Astrocyte (in vitro differentiated cells and primary cell): ENCODE results near the gene GPR119. TPM values are rescaled to one million over a fixed set of nuclear protein-coding genes. Genes with fewer than 3 reads are reported as not detected.
A peak's percentile ranks its signal among the peaks of the same experiment; 100 is the strongest.

ENCODE experiments used
- DNase-seq: peaks from one replicate; pipeline ENCODE4 v3.0.0-alpha.2; 2010; ENCODE audit warnings: low read depth
- FAIRE-seq: peaks from 2 replicates; lab custom pipeline; 2011; peaks lifted over from hg19 to GRCh38; lab: Jason Lieb, UNC
- H2AFZ ChIP-seq: 2 replicates; pipeline ENCODE4 v1.6.0; 2012; ENCODE audit warnings: low read depth, low read length, inconsistent platforms
- H3K27ac ChIP-seq: 2 replicates; pipeline ENCODE4 v1.5.1; 2011; ENCODE audit warnings: low read depth, low read length, inconsistent platforms
- H3K27me3 ChIP-seq: 2 replicates; pipeline ENCODE4 v1.6.0; 2011; ENCODE audit warnings: low read length, inconsistent platforms; ENCODE audit not compliant: insufficient read depth
- H3K36me3 ChIP-seq: 2 replicates; pipeline ENCODE4 v1.5.1; 2011; ENCODE audit warnings: low read length, inconsistent platforms; ENCODE audit not compliant: insufficient read depth
- H3K4me1 ChIP-seq: 2 replicates; pipeline ENCODE4 v1.5.1; 2011; ENCODE audit warnings: low read length, inconsistent platforms; ENCODE audit not compliant: insufficient read depth
- H3K4me2 ChIP-seq: 2 replicates; pipeline ENCODE4 v1.6.0; 2012; ENCODE audit warnings: low read length, inconsistent platforms
- H3K4me3 ChIP-seq: 2 replicates; pipeline ENCODE4 v1.5.1; 2011; ENCODE audit warnings: low read depth, mild to moderate bottlenecking, low read length, inconsistent platforms; ENCODE audit not compliant: insufficient read depth
- H3K79me2 ChIP-seq: 2 replicates; pipeline ENCODE4 v1.6.0; 2012; ENCODE audit warnings: mild to moderate bottlenecking, low read length, inconsistent platforms; ENCODE audit not compliant: insufficient read depth
- H3K9ac ChIP-seq: 2 replicates; pipeline ENCODE4 v1.6.0; 2012; ENCODE audit warnings: mild to moderate bottlenecking, low read length, inconsistent platforms
- H3K9me3 ChIP-seq: 2 replicates; pipeline ENCODE4 v1.5.1; 2012; ENCODE audit warnings: low read depth, mild to moderate bottlenecking, low read length, inconsistent platforms; ENCODE audit not compliant: insufficient read depth
- H4K20me1 ChIP-seq: 2 replicates; pipeline ENCODE4 v1.6.0; 2012; ENCODE audit warnings: low read length, inconsistent platforms; ENCODE audit not compliant: insufficient read depth
- H3K27ac Mint-ChIP-seq: one replicate; pipeline ENCODE4 v1.8.0; 2021; ENCODE audit warnings: mild to moderate bottlenecking, mixed read lengths; ENCODE audit not compliant: unreplicated experiment
- H3K27me3 Mint-ChIP-seq: one replicate; pipeline ENCODE4 v1.8.0; 2021; ENCODE audit warnings: low read depth, mixed read lengths; ENCODE audit not compliant: unreplicated experiment
- H3K36me3 Mint-ChIP-seq: one replicate; pipeline ENCODE4 v1.8.0; 2021; ENCODE audit warnings: low read depth, mixed read lengths; ENCODE audit not compliant: unreplicated experiment
- H3K4me1 Mint-ChIP-seq: one replicate; pipeline ENCODE4 v1.8.0; 2021; ENCODE audit warnings: low read depth, mixed read lengths; ENCODE audit not compliant: unreplicated experiment
- H3K4me3 Mint-ChIP-seq: one replicate; pipeline ENCODE4 v1.8.0; 2021; ENCODE audit warnings: mild to moderate bottlenecking, moderate library complexity, mixed read lengths; ENCODE audit not compliant: unreplicated experiment
- H3K9me3 Mint-ChIP-seq: one replicate; pipeline ENCODE4 v1.8.0; 2021; ENCODE audit warnings: mild to moderate bottlenecking, mixed read lengths; ENCODE audit not compliant: unreplicated experiment
- EZH2 ChIP-seq: IDR thresholded peaks from 2 replicates; pipeline ENCODE4 v1.6.1; 2012; ENCODE audit warnings: mild to moderate bottlenecking, low read length, inconsistent platforms; ENCODE audit not compliant: insufficient read depth
- total RNA-seq: library from RNA; stranded (reverse); gene quantifications from 2 replicates; pipeline ENCODE4 v1.2.1, GENCODE V29; 2021
- TF ChIP-seq, protein P1 (sequence below): IDR thresholded peaks from 2 replicates; pipeline ENCODE4 v1.5.1; 2011; ENCODE audit warnings: low read depth, mild to moderate bottlenecking, inconsistent platforms, low read length, moderate library complexity; ENCODE audit not compliant: insufficient read depth

Gene GPR119
- total RNA-seq, 1 donor from 2014 or later: not detected

DNA sequence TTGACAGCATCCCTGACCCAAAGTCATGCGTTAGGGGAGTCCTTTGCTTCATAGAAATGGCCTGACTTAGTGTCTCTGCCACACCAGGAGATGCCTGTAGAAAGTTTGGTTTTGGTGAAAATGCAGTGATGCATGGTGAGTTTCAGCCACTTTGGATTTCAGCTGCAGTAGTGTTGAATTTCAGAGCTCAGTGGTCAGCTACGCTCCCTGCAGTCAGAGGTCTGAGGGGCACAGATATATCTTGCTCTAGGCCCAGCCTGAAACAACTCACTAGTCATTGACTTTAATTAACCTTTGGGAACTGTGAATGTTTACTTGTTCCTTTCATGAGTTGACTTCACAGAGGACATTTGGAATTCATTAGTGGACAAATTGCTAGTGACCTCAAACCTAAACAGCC, 33.8 kb upstream of the GPR119 start:
- peak; percentile 95 for FAIRE-seq
- no peak for TF ChIP-seq EZH2
- TF ChIP-seq, protein P1, sequence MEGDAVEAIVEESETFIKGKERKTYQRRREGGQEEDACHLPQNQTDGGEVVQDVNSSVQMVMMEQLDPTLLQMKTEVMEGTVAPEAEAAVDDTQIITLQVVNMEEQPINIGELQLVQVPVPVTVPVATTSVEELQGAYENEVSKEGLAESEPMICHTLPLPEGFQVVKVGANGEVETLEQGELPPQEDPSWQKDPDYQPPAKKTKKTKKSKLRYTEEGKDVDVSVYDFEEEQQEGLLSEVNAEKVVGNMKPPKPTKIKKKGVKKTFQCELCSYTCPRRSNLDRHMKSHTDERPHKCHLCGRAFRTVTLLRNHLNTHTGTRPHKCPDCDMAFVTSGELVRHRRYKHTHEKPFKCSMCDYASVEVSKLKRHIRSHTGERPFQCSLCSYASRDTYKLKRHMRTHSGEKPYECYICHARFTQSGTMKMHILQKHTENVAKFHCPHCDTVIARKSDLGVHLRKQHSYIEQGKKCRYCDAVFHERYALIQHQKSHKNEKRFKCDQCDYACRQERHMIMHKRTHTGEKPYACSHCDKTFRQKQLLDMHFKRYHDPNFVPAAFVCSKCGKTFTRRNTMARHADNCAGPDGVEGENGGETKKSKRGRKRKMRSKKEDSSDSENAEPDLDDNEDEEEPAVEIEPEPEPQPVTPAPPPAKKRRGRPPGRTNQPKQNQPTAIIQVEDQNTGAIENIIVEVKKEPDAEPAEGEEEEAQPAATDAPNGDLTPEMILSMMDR: no peak
- Mint-ChIP-seq H3K27me3 (no peaks in the 10 kb centered on the region), H3K36me3 (no peaks in the 10 kb centered on the region), H3K4me3 (no peak overlapping the region), H3K9me3 (peaks cover 3% of the 10 kb centered on the region), H3K4me1 (no peaks in the 10 kb centered on the region), H3K27ac (no peak overlapping the region)
- Histone ChIP-seq H3K4me1 (no peaks in the 10 kb centered on the region), H3K79me2 (no peaks in the 10 kb centered on the region), H2AFZ (no peak overlapping the region), H3K9me3 (no peaks in the 10 kb centered on the region), H3K27ac (no peak overlapping the region), H3K27me3 (no peaks in the 10 kb centered on the region), H4K20me1 (no peaks in the 10 kb centered on the region), H3K36me3 (no peaks in the 10 kb centered on the region), H3K4me3 (no peak overlapping the region), H3K9ac (no peak overlapping the region), H3K4me2 (no peak overlapping the region)
- DNase-seq: no peak

DNA sequence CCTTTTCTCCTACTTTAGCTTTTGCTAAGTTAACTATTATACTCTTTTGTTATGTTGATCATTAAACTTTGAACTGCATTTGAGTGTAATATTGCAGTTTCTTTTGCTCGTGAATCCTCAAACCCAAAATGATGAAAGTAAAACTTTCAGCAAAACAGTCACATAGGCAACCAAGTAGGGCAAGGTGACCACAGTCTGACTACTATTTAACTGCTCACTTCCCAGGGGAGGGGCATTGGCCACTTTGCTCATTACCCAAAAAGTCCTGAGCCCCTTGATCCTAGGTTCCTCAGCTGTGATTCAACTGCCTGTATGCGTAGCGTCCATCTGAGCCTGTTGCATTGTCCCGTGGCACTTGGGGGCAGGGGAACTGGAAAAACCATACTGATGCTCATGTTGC, 33.3 kb upstream of the GPR119 start:
- Histone ChIP-seq H3K36me3 (no peaks in the 10 kb centered on the region), H3K4me1 (no peaks in the 10 kb centered on the region), H3K9ac (no peak overlapping the region), H3K4me2 (no peak overlapping the region), H3K27me3 (no peaks in the 10 kb centered on the region), H3K9me3 (no peaks in the 10 kb centered on the region), H3K4me3 (no peak overlapping the region), H3K79me2 (no peaks in the 10 kb centered on the region), H3K27ac (no peak overlapping the region), H2AFZ (no peak overlapping the region), H4K20me1 (no peaks in the 10 kb centered on the region)
- TF ChIP-seq EZH2: no peak
- TF ChIP-seq, protein P1: no peak
- Mint-ChIP-seq H3K4me3 (no peak overlapping the region), H3K9me3 (peaks cover 3% of the 10 kb centered on the region), H3K27me3 (no peaks in the 10 kb centered on the region), H3K4me1 (no peaks in the 10 kb centered on the region), H3K36me3 (no peaks in the 10 kb centered on the region), H3K27ac (no peak overlapping the region)
- no peak for FAIRE-seq
- no peak for DNase-seq

DNA sequence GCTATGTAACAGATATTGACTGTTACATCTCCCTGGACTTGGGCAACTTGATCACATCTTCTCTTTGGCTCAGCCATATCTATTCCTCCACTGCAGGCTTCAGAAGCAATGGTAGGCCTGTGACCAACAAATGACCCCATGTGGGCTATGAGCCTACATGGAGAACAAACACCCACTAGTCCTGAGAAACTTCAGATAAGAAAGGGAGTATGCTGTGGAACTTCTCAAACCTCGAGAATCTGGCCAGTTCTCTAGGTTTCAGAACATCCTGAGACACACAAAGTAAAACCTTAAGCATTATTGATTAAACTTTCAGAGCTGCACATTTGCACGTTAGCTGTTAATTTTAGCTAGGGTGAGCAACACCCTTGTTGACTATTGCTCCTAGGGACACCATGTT, 32.6 kb upstream of the GPR119 start:
- TF ChIP-seq, protein P1: no peak
- TF ChIP-seq EZH2: no peak
- H3K4me1 ChIP-seq: no peaks in the 10 kb centered on the region
- FAIRE-seq (no peak), DNase-seq (no peak)
- no peak overlapping the region for H3K9ac ChIP-seq
- H4K20me1 ChIP-seq: no peaks in the 10 kb centered on the region
- H3K27ac ChIP-seq: no peak overlapping the region
- Mint-ChIP-seq H3K4me3 (no peak overlapping the region), H3K4me1 (no peaks in the 10 kb centered on the region), H3K27me3 (no peaks in the 10 kb centered on the region), H3K9me3 (no peaks in the 10 kb centered on the region), H3K36me3 (no peaks in the 10 kb centered on the region), H3K27ac (no peak overlapping the region)
- no peak overlapping the region for H2AFZ ChIP-seq
- no peaks in the 10 kb centered on the region for H3K27me3 ChIP-seq
- H3K4me2 ChIP-seq: no peak overlapping the region
- no peaks in the 10 kb centered on the region for H3K79me2 ChIP-seq
- no peaks in the 10 kb centered on the region for H3K36me3 ChIP-seq
- no peak overlapping the region for H3K4me3 ChIP-seq
- no peaks in the 10 kb centered on the region for H3K9me3 ChIP-seq
